GM12878 (cell line): ENCODE measurements around the gene DIP2C. TPM values are rescaled to one million over a fixed set of nuclear protein-coding genes. Genes with fewer than 3 reads are reported as not detected.

Experiments used
- ATAC-seq: fragments of 200-7000 bp; cut with Tn5 transposase; 3 replicates; pipeline ENCODE4 v1.9.1; 2020; ENCODE audit warnings: mild to moderate bottlenecking, moderate library complexity
- BruUV-seq: library from RNA; stranded (reverse); fragments of 400-500 nt; replicated peaks from 2 replicates; lab custom pipeline; 2021; lab: Mats Ljungman, UMichigan
- CTCF ChIA-PET: fragments of 300-600 bp; sonication (Branson Sonifier 250); formaldehyde crosslinking; extraction: SDS; loops from one replicate; lab custom pipeline; 2021; ENCODE audit warnings: inconsistent platforms; lab: Yijun Ruan, JAX
- POLR2A ChIA-PET: fragments of 350-600 bp; formaldehyde crosslinking; extraction: SDS; loops from one replicate; lab custom pipeline; 2021; ENCODE audit warnings: inconsistent platforms; lab: Charles Lee
- RAD21 ChIA-PET: fragments of 300-600 bp; sonication (Branson Sonifier 250); formaldehyde crosslinking; loops from one replicate; lab custom pipeline; 2023; ENCODE audit warnings: antibody characterized with exemption; ENCODE audit not compliant: unreplicated experiment; lab: Charles Lee
- SMC1A ChIA-PET: fragments of 300-600 bp; sonication (Branson Sonifier 250); formaldehyde crosslinking; loops from one replicate; lab custom pipeline; 2023; ENCODE audit not compliant: unreplicated experiment, uncharacterized antibody; lab: Charles Lee
- DNase-seq: peaks from one replicate; pipeline ENCODE4 v3.0.0-alpha.2; 2011; ENCODE audit warnings: low read depth, low spot score
- FAIRE-seq: peaks from 3 replicates; lab custom pipeline; 2011; peaks lifted over from hg19 to GRCh38; lab: Jason Lieb, UNC
- H2AFZ ChIP-seq: 2 replicates; pipeline ENCODE4 v1.6.0; 2011; ENCODE audit warnings: low read depth, low read length, control low read depth; ENCODE audit not compliant: control insufficient read depth
- H3K27ac ChIP-seq: 2 replicates; pipeline ENCODE4 v1.5.1; 2011; ENCODE audit warnings: control low read depth; ENCODE audit not compliant: control insufficient read depth, insufficient read depth
- H3K27me3 ChIP-seq, 2 experiments: replicated peaks in 1 of 2; 2 replicates each; pipeline versions ENCODE4 v1.6.0 to v1.6.1; 2011; ENCODE audit warnings: low read length in 1 of 2; ENCODE audit not compliant: control insufficient read depth in 2 of 2, insufficient read depth in 2 of 2
- H3K36me3 ChIP-seq, 2 experiments: 2 replicates each; pipeline ENCODE4 v1.5.1; 2011; ENCODE audit warnings: low read length in 1 of 2; ENCODE audit not compliant: control insufficient read depth in 2 of 2, insufficient read depth in 2 of 2
- H3K4me1 ChIP-seq: 2 replicates; pipeline ENCODE4 v1.6.1; 2011; ENCODE audit warnings: mild to moderate bottlenecking, low read length, moderate library complexity, mixed read lengths; ENCODE audit not compliant: control insufficient read depth, insufficient read depth
- H3K4me2 ChIP-seq: 2 replicates; pipeline ENCODE4 v1.6.0; 2011; ENCODE audit warnings: control low read depth; ENCODE audit not compliant: control insufficient read depth, insufficient read depth
- H3K4me3 ChIP-seq: fragments of 200-600 bp; sonication (generic); 2 replicates; pipeline ENCODE4 v1.5.1; 2016
- H3K79me2 ChIP-seq: 2 replicates; pipeline ENCODE4 v1.6.0; 2011; ENCODE audit warnings: low read length; ENCODE audit not compliant: control insufficient read depth, insufficient read depth
- H3K9ac ChIP-seq: 2 replicates; pipeline ENCODE4 v1.8.0; 2011; ENCODE audit warnings: low read length, control low read depth, mixed read lengths; ENCODE audit not compliant: control insufficient read depth, insufficient read depth
- H3K9me3 ChIP-seq: replicated peaks from 3 replicates; pipeline ENCODE4 v1.5.1; 2011; ENCODE audit warnings: mild to moderate bottlenecking, low read length; ENCODE audit not compliant: control insufficient read depth, insufficient read depth
- H4K20me1 ChIP-seq: 2 replicates; pipeline ENCODE4 v1.6.0; 2011; ENCODE audit not compliant: control insufficient read depth, insufficient read depth
- BCL11A ChIP-seq: IDR thresholded peaks from 2 replicates; pipeline ENCODE4 v1.6.1; 2011; ENCODE audit warnings: low read depth, low read length
- CBFB ChIP-seq: IDR thresholded peaks from 2 replicates; pipeline ENCODE4 v1.6.1; 2016; ENCODE audit warnings: antibody characterized with exemption, low read depth
- IKZF1 ChIP-seq: fragments of 450-650 bp; conservative IDR thresholded peaks from 2 replicates; pipeline ENCODE4 v1.6.1; 2017; ENCODE audit warnings: antibody characterized with exemption, mild to moderate bottlenecking
- JUND ChIP-seq: IDR thresholded peaks from 2 replicates; pipeline ENCODE4 v1.6.1; 2012; ENCODE audit warnings: low read depth, mild to moderate bottlenecking, low read length, improper control_type of control experiment, moderate library complexity
- KAT2A ChIP-seq: conservative IDR thresholded peaks from 2 replicates; pipeline ENCODE4 v1.6.1; 2011; ENCODE audit warnings: low read depth, low read length; ENCODE audit not compliant: control insufficient read depth
- KLF5 ChIP-seq: fragments of 450-650 bp; IDR thresholded peaks from 2 replicates; pipeline ENCODE4 v1.6.1; 2014; ENCODE audit warnings: mild to moderate bottlenecking; ENCODE audit not compliant: partially characterized antibody
- NBN ChIP-seq: fragments of 450-650 bp; IDR thresholded peaks from 2 replicates; pipeline ENCODE4 v1.6.1; 2016
- NFYA ChIP-seq: IDR thresholded peaks from 2 replicates; pipeline ENCODE4 v1.6.1; 2011; ENCODE audit warnings: low read depth, mild to moderate bottlenecking, low read length, improper control_type of control experiment, borderline replicate concordance
- PAX5 ChIP-seq: IDR thresholded peaks from 2 replicates; pipeline ENCODE4 v1.6.1; 2011; ENCODE audit warnings: low read depth, low read length, borderline replicate concordance
- RFX5 ChIP-seq: IDR thresholded peaks from 2 replicates; pipeline ENCODE4 v1.6.1; 2011; ENCODE audit warnings: low read depth, low read length, improper control_type of control experiment
- SRF ChIP-seq, 2 experiments: IDR thresholded peaks; 2 replicates each; pipeline ENCODE4 v1.6.1; 2011; ENCODE audit warnings: low read depth in 2 of 2, low read length in 2 of 2, mild to moderate bottlenecking in 1 of 2, moderate library complexity in 1 of 2
- TAF1 ChIP-seq: IDR thresholded peaks from 2 replicates; pipeline ENCODE4 v1.6.1; 2011; ENCODE audit warnings: mild to moderate bottlenecking, low read depth, low read length, borderline replicate concordance
- WRNIP1 ChIP-seq: IDR thresholded peaks from 2 replicates; pipeline ENCODE4 v1.6.1; 2011; ENCODE audit warnings: low read depth, low read length, improper control_type of control experiment, borderline replicate concordance
- ZNF24 ChIP-seq: fragments of 450-650 bp; IDR thresholded peaks from 2 replicates; pipeline ENCODE4 v1.6.1; 2017; ENCODE audit warnings: antibody characterized with exemption, mild to moderate bottlenecking
- WGBS: methylation state at CpG from one replicate; pipeline ENCODE4 v1.1.6; 2016; ENCODE audit warnings: low lambda C conversion rate; ENCODE audit not compliant: insufficient replicate concordance, insufficient coverage; ENCODE audit errors: missing lambda C conversion rate; 5-methylcytosine and 5-hydroxymethylcytosine counted together
- in situ Hi-C: fragments of 300-500 bp; cut with MboI; formaldehyde crosslinking; loops from 9 replicates; pipeline ENCODE4 v1.14.3; 2018; ENCODE audit warnings: mixed read lengths
- intact Hi-C: fragments of 100-400 bp; cut with micrococcal nuclease; formaldehyde crosslinking; loops from one replicate; pipeline ENCODE4 v1.14.2; 2022; ENCODE audit not compliant: unreplicated experiment
- polyA plus RNA-seq, 11 experiments: library from polyadenylated mRNA; depleted of rRNA in 4 of 11; unstranded in 6 of 11; stranded (reverse) in 5 of 11; fragments of >200 nt; fragmentation: Nextera tagmentation in 4 of 11; fragmentation: Illumina TruSeq in 1 of 11; extraction: Ambion mirVana in 4 of 11; extraction: Trizol in 1 of 11; gene quantifications; 1 replicate in 1 of 11; 2 replicates in 10 of 11; pipeline versions ENCODE4 v1.2.1 to v1.2.3, GENCODE V29; 2011 to 2016; ENCODE audit warnings: inconsistent platforms in 2 of 11, missing spikeins in 2 of 11, low read depth in 1 of 11
- total RNA-seq, 4 experiments: library from RNA; depleted of rRNA in 3 of 4; stranded (reverse); fragments of >200 nt in 3 of 4; fragmentation: Illumina TruSeq in 1 of 4; extraction: Trizol in 1 of 4; gene quantifications; 2 replicates each; pipeline versions ENCODE4 v1.2.1 to v1.2.3, GENCODE V29; 2013 to 2021
- TF ChIP-seq, protein P1 (sequence below): fragments of 450-650 bp; IDR thresholded peaks from 2 replicates; pipeline ENCODE4 v1.6.1; 2017; ENCODE audit warnings: mild to moderate bottlenecking, moderate library complexity
- TF ChIP-seq, protein P2 (sequence below): IDR thresholded peaks from 2 replicates; pipeline ENCODE4 v1.6.1; 2012; ENCODE audit warnings: low read depth, low read length, improper control_type of control experiment
- TF ChIP-seq, protein P3 (sequence below): IDR thresholded peaks from 2 replicates; pipeline ENCODE4 v1.6.1; 2012; ENCODE audit warnings: mild to moderate bottlenecking, low read depth, low read length

The DIP2C gene
- total and polyA plus RNA-seq, 10 of the 15 experiments (the other 5 are each of a cell fraction or from before 2014, with no cell fraction given): 0.01 to 0.10 (median 0.06) TPM

DNA sequence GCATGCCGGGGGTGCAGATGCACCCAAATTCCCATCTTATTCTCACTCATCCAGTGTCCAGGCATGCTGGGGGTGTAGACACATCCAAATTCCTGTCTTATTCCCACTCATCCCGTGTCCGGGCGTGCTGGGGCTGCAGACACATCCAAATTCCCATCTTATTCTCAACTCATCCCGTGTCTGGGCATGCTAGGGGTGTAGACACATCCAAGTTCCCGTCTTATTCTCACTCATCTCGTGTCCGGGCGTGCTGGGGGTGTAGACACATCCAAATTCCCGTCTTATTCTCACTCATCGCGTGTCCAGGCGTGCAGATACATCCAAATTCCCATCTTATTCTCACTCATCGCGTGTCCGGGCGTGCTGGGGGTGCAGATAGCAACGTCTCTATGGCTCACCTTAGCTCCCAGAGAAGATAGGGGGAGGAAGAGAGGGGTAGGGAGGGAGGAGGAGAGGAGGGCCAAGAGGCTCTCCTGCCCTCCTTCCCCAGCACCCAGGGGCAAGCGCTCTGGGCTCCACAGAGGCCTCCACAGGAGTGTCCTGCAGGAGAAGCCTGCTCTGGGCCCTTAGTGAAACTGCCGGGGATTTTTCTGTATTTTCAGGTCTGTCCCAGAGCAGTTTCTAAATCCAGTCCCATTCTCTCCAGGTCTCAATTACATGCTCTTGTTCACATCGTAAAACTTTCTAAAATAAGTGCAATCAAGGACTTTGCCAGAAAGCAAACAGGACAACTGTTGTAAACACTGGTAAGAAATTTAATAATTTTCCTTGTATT lies 210.8 kb downstream of the DIP2C start:
- no TSS peak for BruUV-seq
- RAD21 ChIA-PET: no interaction called here
- no peak for ATAC-seq
- no peak for FAIRE-seq
- CTCF ChIA-PET: no interaction called here
- in situ Hi-C loops (no loop called here), intact Hi-C loops (no loop called here)
- Histone ChIP-seq H4K20me1 (no peaks in the 10 kb centered on the region), H2AFZ (no peak overlapping the region), H3K79me2 (no peaks in the 10 kb centered on the region), H3K9ac (no peak overlapping the region), H3K9me3 (no peaks in the 10 kb centered on the region), H3K4me3 (no peak overlapping the region), H3K27me3 (no peaks in the 10 kb centered on the region), H3K36me3 (no peaks in the 10 kb centered on the region), H3K27ac (no peak overlapping the region), H3K4me2 (no peak overlapping the region), H3K4me1 (no peaks in the 10 kb centered on the region)
- SMC1A ChIA-PET: no interaction called here
- DNase-seq: no peak
- WGBS: 83% methylated on average over 21 of the region's 21 CpGs
- POLR2A ChIA-PET: no interaction called here
- TF ChIP-seq, protein P1, sequence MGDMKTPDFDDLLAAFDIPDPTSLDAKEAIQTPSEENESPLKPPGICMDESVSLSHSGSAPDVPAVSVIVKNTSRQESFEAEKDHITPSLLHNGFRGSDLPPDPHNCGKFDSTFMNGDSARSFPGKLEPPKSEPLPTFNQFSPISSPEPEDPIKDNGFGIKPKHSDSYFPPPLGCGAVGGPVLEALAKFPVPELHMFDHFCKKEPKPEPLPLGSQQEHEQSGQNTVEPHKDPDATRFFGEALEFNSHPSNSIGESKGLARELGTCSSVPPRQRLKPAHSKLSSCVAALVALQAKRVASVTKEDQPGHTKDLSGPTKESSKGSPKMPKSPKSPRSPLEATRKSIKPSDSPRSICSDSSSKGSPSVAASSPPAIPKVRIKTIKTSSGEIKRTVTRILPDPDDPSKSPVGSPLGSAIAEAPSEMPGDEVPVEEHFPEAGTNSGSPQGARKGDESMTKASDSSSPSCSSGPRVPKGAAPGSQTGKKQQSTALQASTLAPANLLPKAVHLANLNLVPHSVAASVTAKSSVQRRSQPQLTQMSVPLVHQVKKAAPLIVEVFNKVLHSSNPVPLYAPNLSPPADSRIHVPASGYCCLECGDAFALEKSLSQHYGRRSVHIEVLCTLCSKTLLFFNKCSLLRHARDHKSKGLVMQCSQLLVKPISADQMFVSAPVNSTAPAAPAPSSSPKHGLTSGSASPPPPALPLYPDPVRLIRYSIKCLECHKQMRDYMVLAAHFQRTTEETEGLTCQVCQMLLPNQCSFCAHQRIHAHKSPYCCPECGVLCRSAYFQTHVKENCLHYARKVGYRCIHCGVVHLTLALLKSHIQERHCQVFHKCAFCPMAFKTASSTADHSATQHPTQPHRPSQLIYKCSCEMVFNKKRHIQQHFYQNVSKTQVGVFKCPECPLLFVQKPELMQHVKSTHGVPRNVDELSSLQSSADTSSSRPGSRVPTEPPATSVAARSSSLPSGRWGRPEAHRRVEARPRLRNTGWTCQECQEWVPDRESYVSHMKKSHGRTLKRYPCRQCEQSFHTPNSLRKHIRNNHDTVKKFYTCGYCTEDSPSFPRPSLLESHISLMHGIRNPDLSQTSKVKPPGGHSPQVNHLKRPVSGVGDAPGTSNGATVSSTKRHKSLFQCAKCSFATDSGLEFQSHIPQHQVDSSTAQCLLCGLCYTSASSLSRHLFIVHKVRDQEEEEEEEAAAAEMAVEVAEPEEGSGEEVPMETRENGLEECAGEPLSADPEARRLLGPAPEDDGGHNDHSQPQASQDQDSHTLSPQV: no peak
- no peak for TF ChIP-seq JUND
- no peak for TF ChIP-seq RFX5
- TF ChIP-seq CBFB: no peak
- no peak for TF ChIP-seq KAT2A
- TF ChIP-seq NBN: no peak
- no peak for TF ChIP-seq PAX5
- no peak for TF ChIP-seq BCL11A
- TF ChIP-seq TAF1: no peak
- TF ChIP-seq, protein P2, sequence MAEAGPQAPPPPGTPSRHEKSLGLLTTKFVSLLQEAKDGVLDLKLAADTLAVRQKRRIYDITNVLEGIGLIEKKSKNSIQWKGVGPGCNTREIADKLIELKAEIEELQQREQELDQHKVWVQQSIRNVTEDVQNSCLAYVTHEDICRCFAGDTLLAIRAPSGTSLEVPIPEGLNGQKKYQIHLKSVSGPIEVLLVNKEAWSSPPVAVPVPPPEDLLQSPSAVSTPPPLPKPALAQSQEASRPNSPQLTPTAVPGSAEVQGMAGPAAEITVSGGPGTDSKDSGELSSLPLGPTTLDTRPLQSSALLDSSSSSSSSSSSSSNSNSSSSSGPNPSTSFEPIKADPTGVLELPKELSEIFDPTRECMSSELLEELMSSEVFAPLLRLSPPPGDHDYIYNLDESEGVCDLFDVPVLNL: no peak
- TF ChIP-seq ZNF24: no peak
- no peak for TF ChIP-seq NFYA
- no peak for TF ChIP-seq IKZF1
- TF ChIP-seq WRNIP1: no peak
- no peak for TF ChIP-seq SRF (IDR thresholded peaks at IDR 0.05; ENCODE audit: low read depth in 2 of 2, low read length in 2 of 2)
- no peak for TF ChIP-seq KLF5
- TF ChIP-seq, protein P3, sequence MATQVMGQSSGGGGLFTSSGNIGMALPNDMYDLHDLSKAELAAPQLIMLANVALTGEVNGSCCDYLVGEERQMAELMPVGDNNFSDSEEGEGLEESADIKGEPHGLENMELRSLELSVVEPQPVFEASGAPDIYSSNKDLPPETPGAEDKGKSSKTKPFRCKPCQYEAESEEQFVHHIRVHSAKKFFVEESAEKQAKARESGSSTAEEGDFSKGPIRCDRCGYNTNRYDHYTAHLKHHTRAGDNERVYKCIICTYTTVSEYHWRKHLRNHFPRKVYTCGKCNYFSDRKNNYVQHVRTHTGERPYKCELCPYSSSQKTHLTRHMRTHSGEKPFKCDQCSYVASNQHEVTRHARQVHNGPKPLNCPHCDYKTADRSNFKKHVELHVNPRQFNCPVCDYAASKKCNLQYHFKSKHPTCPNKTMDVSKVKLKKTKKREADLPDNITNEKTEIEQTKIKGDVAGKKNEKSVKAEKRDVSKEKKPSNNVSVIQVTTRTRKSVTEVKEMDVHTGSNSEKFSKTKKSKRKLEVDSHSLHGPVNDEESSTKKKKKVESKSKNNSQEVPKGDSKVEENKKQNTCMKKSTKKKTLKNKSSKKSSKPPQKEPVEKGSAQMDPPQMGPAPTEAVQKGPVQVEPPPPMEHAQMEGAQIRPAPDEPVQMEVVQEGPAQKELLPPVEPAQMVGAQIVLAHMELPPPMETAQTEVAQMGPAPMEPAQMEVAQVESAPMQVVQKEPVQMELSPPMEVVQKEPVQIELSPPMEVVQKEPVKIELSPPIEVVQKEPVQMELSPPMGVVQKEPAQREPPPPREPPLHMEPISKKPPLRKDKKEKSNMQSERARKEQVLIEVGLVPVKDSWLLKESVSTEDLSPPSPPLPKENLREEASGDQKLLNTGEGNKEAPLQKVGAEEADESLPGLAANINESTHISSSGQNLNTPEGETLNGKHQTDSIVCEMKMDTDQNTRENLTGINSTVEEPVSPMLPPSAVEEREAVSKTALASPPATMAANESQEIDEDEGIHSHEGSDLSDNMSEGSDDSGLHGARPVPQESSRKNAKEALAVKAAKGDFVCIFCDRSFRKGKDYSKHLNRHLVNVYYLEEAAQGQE: no peak
